ENCODE data around the gene ERCC3.

ERCC3 gene

DNA sequence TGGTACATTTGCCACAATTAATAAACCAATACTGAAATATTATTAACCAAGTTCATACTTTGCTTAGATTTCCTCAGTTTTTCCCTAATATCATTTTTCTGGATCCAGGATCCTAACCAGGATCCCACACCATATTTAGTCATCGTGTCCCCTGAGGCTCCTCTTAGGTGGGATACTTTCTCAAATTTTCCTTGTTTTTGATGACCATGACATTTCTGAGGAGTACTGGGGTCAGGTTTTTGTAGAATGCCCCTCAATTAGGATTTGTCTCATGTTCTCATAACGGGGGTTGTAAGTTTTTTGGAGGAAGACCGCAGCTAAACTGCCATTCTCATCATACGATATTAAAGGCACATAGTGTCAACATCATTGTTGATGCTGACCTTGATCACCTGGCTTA, 15.5 kb upstream of the ERCC3 start (continued):
- TF ChIP-seq, protein P1, sequence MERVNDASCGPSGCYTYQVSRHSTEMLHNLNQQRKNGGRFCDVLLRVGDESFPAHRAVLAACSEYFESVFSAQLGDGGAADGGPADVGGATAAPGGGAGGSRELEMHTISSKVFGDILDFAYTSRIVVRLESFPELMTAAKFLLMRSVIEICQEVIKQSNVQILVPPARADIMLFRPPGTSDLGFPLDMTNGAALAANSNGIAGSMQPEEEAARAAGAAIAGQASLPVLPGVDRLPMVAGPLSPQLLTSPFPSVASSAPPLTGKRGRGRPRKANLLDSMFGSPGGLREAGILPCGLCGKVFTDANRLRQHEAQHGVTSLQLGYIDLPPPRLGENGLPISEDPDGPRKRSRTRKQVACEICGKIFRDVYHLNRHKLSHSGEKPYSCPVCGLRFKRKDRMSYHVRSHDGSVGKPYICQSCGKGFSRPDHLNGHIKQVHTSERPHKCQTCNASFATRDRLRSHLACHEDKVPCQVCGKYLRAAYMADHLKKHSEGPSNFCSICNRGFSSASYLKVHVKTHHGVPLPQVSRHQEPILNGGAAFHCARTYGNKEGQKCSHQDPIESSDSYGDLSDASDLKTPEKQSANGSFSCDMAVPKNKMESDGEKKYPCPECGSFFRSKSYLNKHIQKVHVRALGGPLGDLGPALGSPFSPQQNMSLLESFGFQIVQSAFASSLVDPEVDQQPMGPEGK (CRISPR knock-in tag; IDR thresholded peaks at IDR 0.05; ENCODE audit: borderline replicate concordance): no peak
- TF ChIP-seq OSR1 (CRISPR knock-in tag; IDR thresholded peaks at IDR 0.05) (no peak), TOX (CRISPR knock-in tag; IDR thresholded peaks at IDR 0.05; ENCODE audit: borderline replicate concordance) (no peak)
- TF ChIP-seq, protein P2, sequence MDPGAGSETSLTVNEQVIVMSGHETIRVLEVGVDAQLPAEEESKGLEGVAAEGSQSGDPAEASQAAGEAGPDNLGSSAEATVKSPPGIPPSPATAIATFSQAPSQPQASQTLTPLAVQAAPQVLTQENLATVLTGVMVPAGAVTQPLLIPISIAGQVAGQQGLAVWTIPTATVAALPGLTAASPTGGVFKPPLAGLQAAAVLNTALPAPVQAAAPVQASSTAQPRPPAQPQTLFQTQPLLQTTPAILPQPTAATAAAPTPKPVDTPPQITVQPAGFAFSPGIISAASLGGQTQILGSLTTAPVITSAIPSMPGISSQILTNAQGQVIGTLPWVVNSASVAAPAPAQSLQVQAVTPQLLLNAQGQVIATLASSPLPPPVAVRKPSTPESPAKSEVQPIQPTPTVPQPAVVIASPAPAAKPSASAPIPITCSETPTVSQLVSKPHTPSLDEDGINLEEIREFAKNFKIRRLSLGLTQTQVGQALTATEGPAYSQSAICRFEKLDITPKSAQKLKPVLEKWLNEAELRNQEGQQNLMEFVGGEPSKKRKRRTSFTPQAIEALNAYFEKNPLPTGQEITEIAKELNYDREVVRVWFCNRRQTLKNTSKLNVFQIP (CRISPR knock-in tag; IDR thresholded peaks at IDR 0.05; ENCODE audit: borderline replicate concordance, low read depth): no peak

DNA sequence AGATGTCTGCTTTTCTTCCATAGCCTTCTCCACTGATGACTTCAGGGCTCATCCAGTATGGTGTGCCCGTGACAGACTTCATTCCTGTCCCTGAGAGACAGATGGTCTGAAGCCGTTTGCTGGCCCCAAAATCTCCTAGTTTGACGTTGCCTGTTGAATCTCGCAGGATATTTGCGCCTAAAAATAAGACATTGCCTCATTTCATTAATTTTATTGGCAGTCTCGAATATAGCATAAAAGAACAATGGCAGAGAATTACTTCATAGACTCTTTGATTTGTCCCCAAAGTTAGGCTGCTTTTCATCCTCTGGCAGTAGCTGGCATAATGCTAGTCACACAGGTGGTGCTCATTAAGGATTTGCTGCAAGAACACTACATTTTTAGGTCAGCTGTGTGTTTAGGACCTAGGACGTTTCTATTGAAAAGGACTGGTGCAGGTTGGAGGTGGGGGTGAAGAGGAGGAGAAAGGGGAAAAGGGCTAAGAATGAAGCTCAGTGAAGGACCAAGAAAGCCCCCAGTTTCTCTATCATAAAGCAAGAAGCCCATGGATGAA, 14.7 kb upstream of the ERCC3 start:
- TF ChIP-seq ZNF8 (CRISPR knock-in tag; IDR thresholded peaks at IDR 0.05) (no peak), ARNTL (CRISPR knock-in tag; IDR thresholded peaks at IDR 0.05; ENCODE audit: borderline replicate concordance, low read depth) (no peak), ESRRG (CRISPR knock-in tag; IDR thresholded peaks at IDR 0.05) (no peak), BACH2 (CRISPR knock-in tag; IDR thresholded peaks at IDR 0.05; ENCODE audit: borderline replicate concordance) (no peak), ZFP30 (CRISPR knock-in tag; IDR thresholded peaks at IDR 0.05) (no peak), OSR1 (CRISPR knock-in tag; IDR thresholded peaks at IDR 0.05) (no peak), ZNF565 (CRISPR knock-in tag; conservative IDR thresholded peaks at IDR 0.05; ENCODE audit: low read depth) (no peak), PPARA (CRISPR knock-in tag; IDR thresholded peaks at IDR 0.05; ENCODE audit: borderline replicate concordance) (no peak), TCF4 (CRISPR knock-in tag; IDR thresholded peaks at IDR 0.05; ENCODE audit: borderline replicate concordance) (no peak), SNAI2 (CRISPR knock-in tag; IDR thresholded peaks at IDR 0.05) (no peak), ISL1 (CRISPR knock-in tag; IDR thresholded peaks at IDR 0.05) (no peak), ZC3H10 (CRISPR knock-in tag; IDR thresholded peaks at IDR 0.05) (no peak), GLIS3 (CRISPR knock-in tag; IDR thresholded peaks at IDR 0.05) (no peak), TOX (CRISPR knock-in tag; IDR thresholded peaks at IDR 0.05; ENCODE audit: borderline replicate concordance) (no peak), ZNF70 (CRISPR knock-in tag; IDR thresholded peaks at IDR 0.05) (no peak), RARB (CRISPR knock-in tag; IDR thresholded peaks at IDR 0.05) (no peak)
- TF ChIP-seq, protein P3, sequence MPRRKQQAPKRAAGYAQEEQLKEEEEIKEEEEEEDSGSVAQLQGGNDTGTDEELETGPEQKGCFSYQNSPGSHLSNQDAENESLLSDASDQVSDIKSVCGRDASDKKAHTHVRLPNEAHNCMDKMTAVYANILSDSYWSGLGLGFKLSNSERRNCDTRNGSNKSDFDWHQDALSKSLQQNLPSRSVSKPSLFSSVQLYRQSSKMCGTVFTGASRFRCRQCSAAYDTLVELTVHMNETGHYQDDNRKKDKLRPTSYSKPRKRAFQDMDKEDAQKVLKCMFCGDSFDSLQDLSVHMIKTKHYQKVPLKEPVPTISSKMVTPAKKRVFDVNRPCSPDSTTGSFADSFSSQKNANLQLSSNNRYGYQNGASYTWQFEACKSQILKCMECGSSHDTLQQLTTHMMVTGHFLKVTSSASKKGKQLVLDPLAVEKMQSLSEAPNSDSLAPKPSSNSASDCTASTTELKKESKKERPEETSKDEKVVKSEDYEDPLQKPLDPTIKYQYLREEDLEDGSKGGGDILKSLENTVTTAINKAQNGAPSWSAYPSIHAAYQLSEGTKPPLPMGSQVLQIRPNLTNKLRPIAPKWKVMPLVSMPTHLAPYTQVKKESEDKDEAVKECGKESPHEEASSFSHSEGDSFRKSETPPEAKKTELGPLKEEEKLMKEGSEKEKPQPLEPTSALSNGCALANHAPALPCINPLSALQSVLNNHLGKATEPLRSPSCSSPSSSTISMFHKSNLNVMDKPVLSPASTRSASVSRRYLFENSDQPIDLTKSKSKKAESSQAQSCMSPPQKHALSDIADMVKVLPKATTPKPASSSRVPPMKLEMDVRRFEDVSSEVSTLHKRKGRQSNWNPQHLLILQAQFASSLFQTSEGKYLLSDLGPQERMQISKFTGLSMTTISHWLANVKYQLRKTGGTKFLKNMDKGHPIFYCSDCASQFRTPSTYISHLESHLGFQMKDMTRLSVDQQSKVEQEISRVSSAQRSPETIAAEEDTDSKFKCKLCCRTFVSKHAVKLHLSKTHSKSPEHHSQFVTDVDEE (CRISPR knock-in tag; IDR thresholded peaks at IDR 0.05): no peak
- ATAC-seq: no peak

DNA sequence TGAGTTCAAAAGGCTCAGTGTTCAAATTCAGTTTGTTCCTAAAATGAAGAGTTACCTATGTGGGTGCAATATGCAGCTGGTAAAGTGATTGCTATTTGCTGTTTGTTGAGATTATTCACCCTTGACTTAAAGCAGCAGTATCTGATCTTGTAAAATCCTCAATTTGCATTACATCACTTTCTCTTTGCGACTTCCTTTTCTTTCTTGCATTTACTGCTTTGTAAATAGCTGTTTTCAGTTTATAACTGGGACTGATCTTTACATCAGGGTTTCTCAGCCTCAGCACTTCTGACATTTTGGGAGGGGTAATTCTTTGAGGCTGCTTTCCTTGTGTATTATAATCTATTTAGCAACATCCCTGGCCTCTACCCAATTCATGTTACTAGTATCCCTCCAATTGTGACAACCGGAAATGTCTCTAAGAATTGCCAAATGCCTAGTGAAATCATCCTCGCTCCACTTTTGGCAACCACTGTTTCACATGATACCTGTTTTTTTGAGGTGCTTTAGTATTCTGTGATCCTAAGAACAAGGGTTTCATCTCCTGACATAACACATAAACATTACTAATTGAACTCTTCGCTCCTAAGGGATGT, 12.1 kb upstream of the ERCC3 start:
- ATAC-seq: no peak
- TF ChIP-seq RARB (CRISPR knock-in tag; IDR thresholded peaks at IDR 0.05): no peak
- TF ChIP-seq, protein P3 (CRISPR knock-in tag; IDR thresholded peaks at IDR 0.05): no peak
- TF ChIP-seq, protein P1 (CRISPR knock-in tag; IDR thresholded peaks at IDR 0.05; ENCODE audit: borderline replicate concordance): no peak
- no peak for TF ChIP-seq ZC3H10 (CRISPR knock-in tag; IDR thresholded peaks at IDR 0.05)
- TF ChIP-seq TCF4 (CRISPR knock-in tag; IDR thresholded peaks at IDR 0.05; ENCODE audit: borderline replicate concordance): no peak
- TF ChIP-seq, protein P4, sequence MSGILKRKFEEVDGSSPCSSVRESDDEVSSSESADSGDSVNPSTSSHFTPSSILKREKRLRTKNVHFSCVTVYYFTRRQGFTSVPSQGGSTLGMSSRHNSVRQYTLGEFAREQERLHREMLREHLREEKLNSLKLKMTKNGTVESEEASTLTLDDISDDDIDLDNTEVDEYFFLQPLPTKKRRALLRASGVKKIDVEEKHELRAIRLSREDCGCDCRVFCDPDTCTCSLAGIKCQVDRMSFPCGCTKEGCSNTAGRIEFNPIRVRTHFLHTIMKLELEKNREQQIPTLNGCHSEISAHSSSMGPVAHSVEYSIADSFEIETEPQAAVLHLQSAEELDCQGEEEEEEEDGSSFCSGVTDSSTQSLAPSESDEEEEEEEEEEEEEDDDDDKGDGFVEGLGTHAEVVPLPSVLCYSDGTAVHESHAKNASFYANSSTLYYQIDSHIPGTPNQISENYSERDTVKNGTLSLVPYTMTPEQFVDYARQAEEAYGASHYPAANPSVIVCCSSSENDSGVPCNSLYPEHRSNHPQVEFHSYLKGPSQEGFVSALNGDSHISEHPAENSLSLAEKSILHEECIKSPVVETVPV (CRISPR knock-in tag; IDR thresholded peaks at IDR 0.05): no peak
- no peak for TF ChIP-seq OSR1 (CRISPR knock-in tag; IDR thresholded peaks at IDR 0.05)
- TF ChIP-seq, protein P5, sequence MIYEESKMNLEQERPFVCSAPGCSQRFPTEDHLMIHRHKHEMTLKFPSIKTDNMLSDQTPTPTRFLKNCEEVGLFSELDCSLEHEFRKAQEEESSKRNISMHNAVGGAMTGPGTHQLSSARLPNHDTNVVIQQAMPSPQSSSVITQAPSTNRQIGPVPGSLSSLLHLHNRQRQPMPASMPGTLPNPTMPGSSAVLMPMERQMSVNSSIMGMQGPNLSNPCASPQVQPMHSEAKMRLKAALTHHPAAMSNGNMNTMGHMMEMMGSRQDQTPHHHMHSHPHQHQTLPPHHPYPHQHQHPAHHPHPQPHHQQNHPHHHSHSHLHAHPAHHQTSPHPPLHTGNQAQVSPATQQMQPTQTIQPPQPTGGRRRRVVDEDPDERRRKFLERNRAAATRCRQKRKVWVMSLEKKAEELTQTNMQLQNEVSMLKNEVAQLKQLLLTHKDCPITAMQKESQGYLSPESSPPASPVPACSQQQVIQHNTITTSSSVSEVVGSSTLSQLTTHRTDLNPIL (CRISPR knock-in tag; IDR thresholded peaks at IDR 0.05; ENCODE audit: low read depth): no peak
- TF ChIP-seq ZFP3 (CRISPR knock-in tag; IDR thresholded peaks at IDR 0.05): no peak
- no peak for TF ChIP-seq ZNF8 (CRISPR knock-in tag; IDR thresholded peaks at IDR 0.05)
- no peak for TF ChIP-seq GLIS3 (CRISPR knock-in tag; IDR thresholded peaks at IDR 0.05)
